OCI-M1 (cell line): ENCODE data around the gene PLPPR1.

Experiments used
- DNase-seq: peaks from one replicate; lab custom pipeline; 2025; lab: John Stamatoyannopoulos, UW

The PLPPR1 gene

DNA sequence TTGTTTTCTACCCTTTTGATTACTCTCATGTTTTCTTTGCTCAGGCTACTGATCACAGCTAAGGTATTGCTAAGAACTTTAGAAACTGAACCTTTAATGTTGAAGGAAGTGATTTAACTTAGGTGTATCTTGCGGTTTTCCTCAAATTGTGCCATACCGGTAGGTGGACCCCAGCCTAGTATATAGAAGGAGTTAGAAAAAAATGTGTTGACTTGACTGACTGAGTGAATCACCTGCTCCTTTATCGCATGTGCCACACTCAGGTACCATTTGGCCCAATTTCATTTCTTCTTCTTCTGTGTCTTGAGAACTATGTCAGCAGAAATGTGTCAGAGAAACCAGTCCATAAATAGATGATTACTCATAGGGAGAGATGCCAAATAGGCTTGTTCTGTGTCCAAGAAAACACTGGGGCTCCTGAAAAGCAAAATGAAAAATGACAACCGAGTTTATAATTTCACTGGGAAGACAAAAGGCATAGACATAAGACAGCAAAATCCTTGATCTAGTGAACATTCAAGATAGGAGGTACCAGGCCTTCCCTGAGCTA, 19.4 kb downstream of the PLPPR1 start:
- no peak for DNase-seq

DNA sequence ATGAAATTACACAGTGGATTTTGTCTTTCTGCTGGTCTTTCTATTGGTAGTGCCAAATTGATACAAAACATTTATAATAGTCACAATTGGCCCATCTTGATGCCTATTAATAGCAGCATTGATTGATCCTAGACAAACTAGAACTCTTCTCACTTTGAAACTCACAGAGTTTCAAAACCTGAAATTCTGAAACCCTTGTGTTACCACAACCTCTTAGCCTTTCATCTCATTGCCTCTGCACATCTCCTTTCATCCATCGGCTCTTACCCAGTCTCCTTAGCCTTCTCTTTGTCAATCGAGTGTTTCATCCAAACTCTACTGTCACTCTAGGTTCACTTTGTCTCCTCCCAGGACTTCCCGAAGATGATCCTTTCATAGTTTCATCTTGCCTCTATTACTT, 22.1 kb downstream of the PLPPR1 start:
- no peak for DNase-seq

GRCh38 chr9:101054657-101055056, 26.1 kb downstream of the PLPPR1 start:
- no peak for DNase-seq

DNA sequence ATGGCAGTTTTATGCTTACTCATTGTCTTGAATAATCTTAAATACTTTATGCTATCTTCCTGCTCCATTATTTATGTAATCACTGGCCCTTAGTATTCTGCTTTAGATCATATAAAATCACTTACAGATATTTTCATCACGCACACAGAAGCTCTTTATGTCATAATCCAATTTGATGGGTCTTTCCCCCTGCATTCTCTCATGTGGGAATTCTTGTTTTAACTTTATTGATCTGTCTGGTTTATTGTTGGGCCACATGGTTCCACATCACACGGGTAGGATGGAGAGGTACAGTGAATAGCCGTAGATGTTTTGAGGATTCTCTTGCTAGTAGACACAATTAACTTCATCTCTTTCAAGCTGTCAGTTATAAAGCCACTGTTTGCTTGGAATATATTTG, 27.0 kb downstream of the PLPPR1 start:
- no peak for DNase-seq

GRCh38 chr9:101062686-101063085, 34.2 kb downstream of the PLPPR1 start:
- DNase-seq: no peak

DNA sequence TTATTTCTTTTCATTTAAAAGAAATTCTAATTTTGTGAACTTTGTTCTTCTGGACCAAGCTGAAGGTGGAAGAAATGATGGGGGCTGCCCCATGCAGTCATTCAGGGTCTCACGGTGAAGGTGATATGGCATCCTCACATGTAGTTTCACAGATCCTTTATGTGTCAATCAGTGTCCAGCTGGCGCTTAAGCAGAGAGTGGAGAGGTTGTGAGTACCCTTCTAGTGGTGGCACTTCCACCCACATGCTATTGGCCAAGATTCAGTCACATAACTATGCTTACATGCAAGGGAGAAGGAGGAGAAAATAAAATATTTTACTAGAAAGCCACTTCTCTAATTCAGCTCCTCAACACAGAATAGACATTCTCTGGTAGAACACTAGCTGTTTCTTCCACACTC, 34.7 kb downstream of the PLPPR1 start:
- DNase-seq: no peak

DNA sequence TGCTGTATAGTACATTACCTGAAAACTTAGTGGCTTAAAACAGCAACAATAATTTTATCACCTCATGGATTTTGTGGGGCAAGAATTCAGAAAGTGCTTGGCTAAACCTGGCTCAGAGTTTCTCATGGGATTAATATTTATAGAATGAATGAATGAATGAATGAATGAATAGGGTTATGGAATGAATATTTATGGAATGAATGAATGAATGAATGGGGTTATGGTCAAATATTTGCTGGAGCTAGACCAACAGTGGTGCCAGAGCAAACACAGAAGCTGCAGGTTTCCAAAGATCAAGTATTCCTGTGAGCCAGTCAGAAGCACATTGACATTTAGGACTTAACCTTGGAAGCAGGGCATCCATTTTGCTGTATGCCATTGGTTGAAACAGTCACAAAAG, 35.7 kb downstream of the PLPPR1 start:
- no peak for DNase-seq

- no peak for DNase-seq
These were observed 37.4 kb downstream of the PLPPR1 start for GRCh38 chr9:101065930-101066329.

DNA sequence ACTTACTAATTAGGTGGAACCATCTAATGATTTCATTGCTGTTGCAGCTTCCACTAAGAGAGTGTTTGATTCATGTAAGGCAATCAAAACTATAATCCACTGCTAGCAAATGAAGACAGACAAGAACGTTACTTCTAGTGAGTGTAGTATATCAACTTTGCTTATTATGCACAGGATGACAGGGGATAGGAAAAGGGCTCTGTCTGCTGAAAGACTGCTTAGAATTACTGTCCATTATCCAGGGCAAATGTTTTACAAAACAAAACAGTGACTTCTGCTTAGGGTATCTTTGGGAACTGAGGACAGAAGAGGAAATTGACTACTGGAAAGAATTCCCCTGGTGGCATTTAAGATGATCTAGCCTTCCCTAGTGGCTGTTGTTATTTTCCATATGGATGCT, 40.2 kb downstream of the PLPPR1 start:
- no peak for DNase-seq

GRCh38 chr9:101072259-101072658, 43.7 kb downstream of the PLPPR1 start:
- no peak for DNase-seq

DNA sequence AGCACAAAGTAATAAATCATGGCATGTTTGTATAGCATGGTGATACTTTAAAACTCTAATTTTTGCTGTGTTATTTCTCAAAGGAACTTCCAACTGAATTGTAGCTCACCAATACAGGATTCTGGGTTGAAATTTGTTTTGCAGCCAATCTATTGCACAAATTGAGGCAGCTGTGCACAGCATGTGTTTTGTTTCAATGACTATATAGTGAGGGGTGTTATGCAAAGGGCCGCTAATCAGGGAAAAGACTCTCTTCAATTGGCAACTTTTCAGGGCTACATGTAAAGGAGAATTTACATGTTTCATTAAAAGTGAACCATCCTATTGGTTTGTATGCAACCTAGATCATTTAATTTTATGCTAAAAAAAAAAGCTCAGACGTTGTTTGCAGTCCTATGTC, 44.6 kb downstream of the PLPPR1 start:
- DNase-seq: no peak

- DNase-seq: no peak
These were observed 53.1 kb downstream of the PLPPR1 start for GRCh38 chr9:101081641-101082040.

- DNase-seq: no peak
These were observed 55.1 kb downstream of the PLPPR1 start for GRCh38 chr9:101083448-101084202.

- DNase-seq: no peak
These were observed 58.9 kb downstream of the PLPPR1 start for GRCh38 chr9:101087426-101087825.

GRCh38 chr9:101092922-101093321, 64.4 kb downstream of the PLPPR1 start:
- DNase-seq: no peak

- DNase-seq: no peak
These were observed 65.1 kb downstream of the PLPPR1 start for GRCh38 chr9:101093620-101094019.

DNA sequence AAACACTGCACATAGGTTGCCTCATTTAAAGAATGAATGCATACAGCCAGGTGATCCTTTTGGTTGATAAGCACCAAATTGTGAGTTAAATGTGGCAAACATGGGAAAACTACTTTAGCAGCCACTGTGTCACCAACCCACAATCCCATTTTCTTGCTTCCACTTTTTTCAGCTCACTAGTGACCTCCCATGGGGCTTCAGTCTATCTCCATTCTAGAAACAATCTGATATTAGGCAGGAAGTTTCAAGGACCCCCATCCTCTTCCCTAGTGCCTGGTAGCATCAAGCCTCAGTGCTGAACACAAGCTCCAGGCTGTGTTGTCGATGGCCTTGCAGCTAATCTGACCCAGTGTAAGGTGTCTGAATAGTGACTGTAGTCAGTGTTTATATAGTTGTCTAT, 66.2 kb downstream of the PLPPR1 start:
- DNase-seq: peak; percentile 33

- DNase-seq: no peak
These were observed 68.7 kb downstream of the PLPPR1 start for GRCh38 chr9:101097210-101097609.

DNA sequence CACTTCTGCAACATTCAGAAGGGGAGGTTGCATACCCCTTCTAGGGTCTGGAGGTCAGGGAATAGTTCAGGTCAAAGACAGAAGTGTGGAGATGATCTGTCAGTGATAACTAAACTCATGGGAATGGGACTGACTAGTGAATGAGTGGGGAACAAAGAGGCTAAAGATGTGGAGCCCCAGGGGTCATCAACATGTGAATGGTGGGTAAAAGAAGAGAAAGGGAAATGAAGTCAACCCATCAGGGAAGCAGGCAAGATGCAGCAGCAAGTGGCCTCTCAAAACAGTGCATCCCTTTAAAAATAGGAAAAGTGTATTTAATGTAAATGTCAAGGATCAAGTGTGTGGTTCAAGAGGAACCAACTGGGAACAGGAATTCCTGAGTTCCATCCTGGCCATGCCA, 69.9 kb downstream of the PLPPR1 start:
- no peak for DNase-seq

DNA sequence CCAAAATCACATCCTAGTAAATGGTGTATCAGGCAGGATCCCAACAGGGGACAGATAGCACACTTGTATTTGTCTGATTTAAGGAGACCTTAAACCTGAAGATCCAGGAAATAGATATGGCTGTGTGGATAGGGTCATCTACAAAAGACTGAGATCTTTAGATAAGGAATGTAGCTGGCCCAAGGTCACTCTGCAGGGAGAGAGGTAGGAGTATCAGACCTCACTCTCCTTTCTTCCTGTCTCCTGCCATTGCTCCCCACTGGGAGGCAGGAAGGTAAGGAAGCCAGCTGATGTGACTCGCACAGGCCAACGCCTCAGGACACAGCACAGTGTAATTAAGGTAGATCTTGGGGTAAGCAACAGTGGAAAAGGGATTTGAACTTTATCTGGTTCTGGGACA, 85.8 kb downstream of the PLPPR1 start:
- DNase-seq: no peak

DNA sequence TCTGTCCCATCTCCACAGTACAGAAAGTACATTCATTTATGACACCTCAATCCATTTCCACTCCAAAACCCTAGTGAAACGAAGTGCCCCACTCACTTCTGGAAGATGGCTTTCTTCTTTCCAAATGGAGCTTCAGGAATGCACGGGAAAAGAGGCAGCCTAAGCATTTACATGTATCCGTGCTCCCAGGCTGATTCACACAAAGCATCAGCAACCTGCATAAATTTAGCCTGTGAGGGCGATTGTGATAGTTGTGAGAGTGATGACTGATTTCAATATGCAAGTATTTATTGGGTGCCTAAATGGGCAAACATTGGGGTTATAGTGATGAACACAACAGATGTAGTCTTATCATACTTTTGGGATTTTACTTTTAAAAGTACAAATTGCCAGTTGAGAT, 86.6 kb downstream of the PLPPR1 start:
- no peak for DNase-seq

DNA sequence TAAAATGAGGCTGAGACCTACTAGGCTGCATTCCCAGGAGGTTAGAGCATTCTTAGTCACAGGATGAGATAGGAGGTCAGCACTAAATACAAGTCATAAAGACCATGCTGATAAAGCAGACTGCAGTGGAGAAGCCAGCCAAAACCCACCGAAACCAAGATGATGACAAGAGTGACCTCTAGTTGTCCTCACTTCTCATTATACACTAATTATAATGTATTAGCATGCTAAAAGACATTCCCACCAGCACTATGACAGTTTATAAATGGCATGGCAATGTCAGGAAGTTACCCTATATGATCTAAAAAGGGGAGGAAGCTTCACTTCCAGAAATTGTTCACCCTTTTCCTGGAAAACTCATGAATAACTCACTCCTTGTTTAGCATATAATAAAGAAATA, 88.6 kb downstream of the PLPPR1 start:
- peak; percentile 25 for DNase-seq

- DNase-seq: peak; percentile 72
These were observed 90.8 kb downstream of the PLPPR1 start for GRCh38 chr9:101119206-101119819.
